GM23338 (cell line): ENCODE measurements around the gene RFX6. TPM values are rescaled to one million over a fixed set of nuclear protein-coding genes. Genes with fewer than 3 reads are reported as not detected.

Experiments
- ATAC-seq: fragments of 200-7000 bp; cut with Tn5 transposase; 3 replicates; pipeline ENCODE4 v1.9.1; 2020
- DNase-seq: peaks from one replicate; pipeline ENCODE4 v3.0.0-alpha.2; 2015; ENCODE audit warnings: low spot score
- H2AFZ ChIP-seq: fragments of 200-600 bp; sonication (generic); 2 replicates; pipeline ENCODE4 v1.8.0; 2016; ENCODE audit warnings: antibody characterized with exemption, mild to moderate bottlenecking, moderate library complexity
- H3F3A ChIP-seq: fragments of 200-600 bp; sonication (generic); replicated peaks from 2 replicates; pipeline ENCODE4 v1.8.0; 2017; ENCODE audit warnings: antibody characterized with exemption, mixed run types, low read depth
- H3K27ac ChIP-seq: fragments of 200-600 bp; sonication (generic); 2 replicates; pipeline ENCODE4 v1.6.1; 2016; ENCODE audit warnings: low read depth
- H3K27me3 ChIP-seq: fragments of 200-600 bp; sonication (generic); 2 replicates; pipeline ENCODE4 v1.8.0; 2016; ENCODE audit warnings: mild to moderate bottlenecking, mixed run types, moderate library complexity; ENCODE audit not compliant: insufficient read depth
- H3K36me3 ChIP-seq: fragments of 200-600 bp; sonication (generic); 2 replicates; pipeline ENCODE4 v1.8.0; 2016; ENCODE audit warnings: mild to moderate bottlenecking; ENCODE audit not compliant: insufficient read depth
- H3K4me1 ChIP-seq: fragments of 200-600 bp; sonication (generic); 2 replicates; pipeline ENCODE4 v1.8.0; 2016; ENCODE audit warnings: mild to moderate bottlenecking, moderate library complexity; ENCODE audit not compliant: insufficient read depth
- H3K4me2 ChIP-seq: fragments of 200-600 bp; sonication (generic); 2 replicates; pipeline ENCODE4 v1.7.1; 2017; ENCODE audit warnings: mixed run types
- H3K4me3 ChIP-seq: fragments of 200-600 bp; sonication (generic); 2 replicates; pipeline ENCODE4 v1.6.1; 2016; ENCODE audit warnings: mixed run types
- H3K79me2 ChIP-seq: fragments of 200-600 bp; sonication (generic); replicated peaks from 2 replicates; pipeline ENCODE4 v1.8.0; 2017; ENCODE audit warnings: mild to moderate bottlenecking; ENCODE audit not compliant: insufficient read depth
- H3K9me2 ChIP-seq: fragments of 200-600 bp; sonication (generic); 2 replicates; pipeline ENCODE4 v1.8.0; 2017; ENCODE audit not compliant: insufficient read depth
- H4K20me1 ChIP-seq: fragments of 200-600 bp; sonication (generic); replicated peaks from 2 replicates; pipeline ENCODE4 v1.8.0; 2017; ENCODE audit warnings: mild to moderate bottlenecking; ENCODE audit not compliant: insufficient read depth
- H3K27ac Mint-ChIP-seq: 2 replicates; pipeline ENCODE4 v1.8.0; 2020; ENCODE audit warnings: inconsistent platforms, mild to moderate bottlenecking, moderate library complexity, mixed read lengths
- H3K27me3 Mint-ChIP-seq: 3 replicates; pipeline ENCODE4 v1.8.0; 2022; ENCODE audit warnings: low read depth, mild to moderate bottlenecking, moderate library complexity, mixed read lengths, inconsistent platforms; ENCODE audit not compliant: insufficient read depth, poor library complexity
- H3K36me3 Mint-ChIP-seq: 3 replicates; pipeline ENCODE4 v1.8.0; 2021; ENCODE audit warnings: low read depth, mild to moderate bottlenecking, inconsistent platforms, moderate library complexity, mixed read lengths
- H3K4me1 Mint-ChIP-seq: 3 replicates; pipeline ENCODE4 v1.8.0; 2020; ENCODE audit warnings: mild to moderate bottlenecking, inconsistent platforms, mixed read lengths
- H3K4me3 Mint-ChIP-seq: 3 replicates; pipeline ENCODE4 v1.8.0; 2021; ENCODE audit warnings: moderate library complexity, mild to moderate bottlenecking, inconsistent platforms, mixed read lengths
- H3K9me3 Mint-ChIP-seq: 3 replicates; pipeline ENCODE4 v1.8.0; 2020; ENCODE audit warnings: moderate library complexity, mild to moderate bottlenecking, inconsistent platforms, mixed read lengths
- CREB1 ChIP-seq: fragments of 250-450 bp; sonication (Bioruptor Pico); IDR thresholded peaks from 2 replicates; pipeline ENCODE4 v1.5.0; 2020; ENCODE audit warnings: low read depth, mild to moderate bottlenecking, moderate library complexity
- CTCF ChIP-seq, 2 experiments: fragments of 200-600 bp in 1 of 2; sonication (generic) in 1 of 2; conservative IDR thresholded peaks; 2 replicates each; pipeline versions ENCODE4 v1.5.1 to v1.6.1; 2016 to 2017; ENCODE audit warnings: antibody characterized with exemption in 2 of 2, low read depth in 2 of 2, mild to moderate bottlenecking in 2 of 2, moderate library complexity in 1 of 2
- EZH2phosphoT487 ChIP-seq: fragments of 200-600 bp; sonication (generic); IDR thresholded peaks from one replicate; pipeline ENCODE4 v1.8.1; 2018; ENCODE audit warnings: antibody characterized with exemption; ENCODE audit not compliant: unreplicated experiment
- JUNB ChIP-seq: IDR thresholded peaks from one replicate; pipeline ENCODE4 v1.6.1; 2016; ENCODE audit warnings: antibody characterized with exemption; ENCODE audit not compliant: unreplicated experiment
- NANOG ChIP-seq: IDR thresholded peaks from 2 replicates; pipeline ENCODE4 v1.6.1; 2016; ENCODE audit warnings: antibody characterized with exemption, borderline replicate concordance
- POLR2AphosphoS5 ChIP-seq: IDR thresholded peaks from 2 replicates; pipeline ENCODE4 v1.6.1; 2016; ENCODE audit warnings: antibody characterized with exemption, low read depth
- REST ChIP-seq: IDR thresholded peaks from one replicate; pipeline ENCODE4 v1.6.1; 2018; ENCODE audit warnings: antibody characterized with exemption; ENCODE audit not compliant: unreplicated experiment
- STAT1 ChIP-seq: IDR thresholded peaks from one replicate; pipeline ENCODE4 v1.6.1; 2016; ENCODE audit warnings: antibody characterized with exemption; ENCODE audit not compliant: unreplicated experiment
- ZNF114 ChIP-seq: fragments of 250-450 bp; sonication (Bioruptor Pico); IDR thresholded peaks from 2 replicates; pipeline ENCODE4 v1.5.0; 2020; ENCODE audit warnings: mild to moderate bottlenecking, moderate library complexity
- polyA plus RNA-seq: library from polyadenylated mRNA; unstranded; fragments of >200 nt; fragmentation: Nextera tagmentation; extraction: Ambion mirVana; gene quantifications from 2 replicates; pipeline ENCODE4 v1.2.1, GENCODE V29; 2016
- total RNA-seq: library from RNA; depleted of rRNA; stranded (reverse); fragments of >200 nt; shearing (Covaris generic); gene quantifications from 2 replicates; pipeline ENCODE4 v1.2.3, GENCODE V29; 2014

Gene RFX6
- total and polyA plus RNA-seq, 2 experiments from 2014 or later, result 0.35 TPM; not detected in 1

- TF ChIP-seq CTCF (conservative IDR thresholded peaks at IDR 0.05; ENCODE audit: low read depth in 2 of 2), result no peak
- no peak for TF ChIP-seq NANOG
- TF ChIP-seq EZH2phosphoT487, result no peak
- no peak for TF ChIP-seq STAT1
- TF ChIP-seq ZNF114 (CRISPR knock-in tag), result no peak
- no peak for TF ChIP-seq POLR2AphosphoS5
Measured at GRCh38 chr6:116949964-116950363, 72.9 kb downstream of the RFX6 start (continued).

- no peak overlapping the region for H3K4me2 ChIP-seq
- no peaks in the 10 kb centered on the region for H3K27me3 ChIP-seq
- H3K4me1 Mint-ChIP-seq, result peaks cover 12% of the 10 kb centered on the region; the same call in 2 of the 3 replicates
- no peak overlapping the region for H3K4me3 ChIP-seq
- H3K36me3 ChIP-seq, result no peaks in the 10 kb centered on the region
- peaks cover 4% of the 10 kb centered on the region for H3K27me3 Mint-ChIP-seq
- H4K20me1 ChIP-seq, result no peaks in the 10 kb centered on the region
- 0 out of 2 replicates have a peak overlapping the region, but pooled peaks have one; percentile 15 for H2AFZ ChIP-seq
- ATAC-seq, result no peak
- H3K36me3 Mint-ChIP-seq, result no peaks in the 10 kb centered on the region
- DNase-seq, result no peak
- H3K9me3 Mint-ChIP-seq, result no peaks in the 10 kb centered on the region
- H3K27ac Mint-ChIP-seq, result no peak overlapping the region
- no peak overlapping the region for H3K4me3 Mint-ChIP-seq
- no peaks in the 10 kb centered on the region for H3K9me2 ChIP-seq
- H3K27ac ChIP-seq, result no peak overlapping the region
- H3F3A ChIP-seq, result no peaks in the 10 kb centered on the region
- TF ChIP-seq STAT1 (no peak), REST (no peak), JUNB (no peak)
- peaks cover 9% of the 10 kb centered on the region for H3K4me1 ChIP-seq
- H3K79me2 ChIP-seq, result no peaks in the 10 kb centered on the region
Measured at GRCh38 chr6:116954335-116954734, 77.3 kb downstream of the RFX6 start.

- peaks cover 7% of the 10 kb centered on the region; the same call in 2 of the 3 replicates for H3K4me1 Mint-ChIP-seq
- H3K27me3 Mint-ChIP-seq, result peaks cover 4% of the 10 kb centered on the region
- Histone ChIP-seq H4K20me1 (no peaks in the 10 kb centered on the region), H2AFZ (no peak overlapping the region), H3K4me1 (peaks cover 3% of the 10 kb centered on the region; the same call in 1 of the 2 replicates), H3F3A (no peaks in the 10 kb centered on the region), H3K36me3 (no peaks in the 10 kb centered on the region), H3K9me2 (no peaks in the 10 kb centered on the region), H3K27me3 (no peaks in the 10 kb centered on the region), H3K4me3 (no peak overlapping the region), H3K27ac (no peak overlapping the region), H3K79me2 (no peaks in the 10 kb centered on the region), H3K4me2 (no peak overlapping the region)
- ATAC-seq, result peak; percentile 39; the same call in 1 of the 3 replicates
- DNase-seq, result no peak
- no peaks in the 10 kb centered on the region for H3K36me3 Mint-ChIP-seq
- H3K9me3 Mint-ChIP-seq, result no peaks in the 10 kb centered on the region
- no peak overlapping the region for H3K27ac Mint-ChIP-seq
- no peak overlapping the region for H3K4me3 Mint-ChIP-seq
- TF ChIP-seq STAT1, result no peak
- no peak for TF ChIP-seq CTCF (conservative IDR thresholded peaks at IDR 0.05; ENCODE audit: low read depth in 2 of 2)
- TF ChIP-seq CREB1, result no peak
- no peak for TF ChIP-seq ZNF114 (CRISPR knock-in tag)
- TF ChIP-seq POLR2AphosphoS5, result no peak
Measured at GRCh38 chr6:116954938-116955337, 77.9 kb downstream of the RFX6 start.
